HG03378 (cell line): Measurements from ENCODE around the gene ABL1.

Source experiments
- ATAC-seq: cut with Tn5 transposase; IDR thresholded peaks from one replicate; pipeline ENCODE4 v1.9.1; 2021; ENCODE audit warnings: mild to moderate bottlenecking, moderate library complexity; ENCODE audit not compliant: unreplicated experiment

ABL1 gene

DNA sequence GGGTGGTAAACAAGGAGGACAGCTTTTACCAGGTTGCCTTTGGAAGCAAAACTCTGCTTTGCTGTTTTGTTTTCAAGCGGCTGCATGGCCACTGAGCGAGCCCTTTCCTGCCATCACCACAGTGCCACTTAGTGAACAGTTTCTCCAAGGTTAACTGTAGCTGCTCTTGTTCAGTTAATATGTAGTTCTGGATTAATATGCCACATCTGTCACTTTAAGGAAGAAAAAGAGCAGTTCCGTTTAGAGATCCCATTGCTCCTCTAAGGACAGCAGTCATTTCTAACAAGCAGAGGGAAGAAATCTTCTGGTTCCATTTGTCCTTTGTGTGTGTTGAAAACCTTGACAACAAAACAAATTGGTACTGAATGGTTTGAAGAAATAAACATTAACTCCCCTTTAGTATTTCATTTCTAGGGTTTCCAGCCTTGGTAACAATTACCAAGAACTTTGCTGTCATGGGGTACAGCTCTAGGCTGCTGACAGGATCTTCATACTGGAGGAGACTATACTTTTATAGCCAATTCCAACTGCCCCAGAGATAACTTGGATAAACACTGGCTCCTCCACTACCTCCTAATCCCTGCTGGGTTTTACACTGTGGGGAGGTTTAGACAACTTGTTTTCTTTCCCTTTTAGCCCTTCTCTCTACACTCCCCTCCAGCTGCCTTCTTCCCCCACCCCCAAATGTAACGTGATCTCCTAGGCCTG is 10.3 kb upstream of the ABL1 start:
- ATAC-seq = no peak

DNA sequence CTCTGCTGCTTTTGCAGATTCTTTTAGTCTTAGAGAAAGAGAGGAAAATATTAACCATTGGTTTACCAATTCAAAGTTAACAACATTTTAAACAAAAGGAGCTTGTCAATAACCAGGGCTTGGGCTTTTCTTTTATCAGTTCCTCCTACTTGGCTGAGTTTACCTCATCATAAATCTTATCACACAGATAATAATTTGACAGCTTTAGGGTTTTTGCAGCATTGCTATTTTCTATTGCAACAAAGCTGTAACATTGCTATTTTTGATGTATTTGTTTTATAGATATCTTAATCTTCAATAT is 9.8 kb upstream of the ABL1 start:
- no peak for ATAC-seq

DNA sequence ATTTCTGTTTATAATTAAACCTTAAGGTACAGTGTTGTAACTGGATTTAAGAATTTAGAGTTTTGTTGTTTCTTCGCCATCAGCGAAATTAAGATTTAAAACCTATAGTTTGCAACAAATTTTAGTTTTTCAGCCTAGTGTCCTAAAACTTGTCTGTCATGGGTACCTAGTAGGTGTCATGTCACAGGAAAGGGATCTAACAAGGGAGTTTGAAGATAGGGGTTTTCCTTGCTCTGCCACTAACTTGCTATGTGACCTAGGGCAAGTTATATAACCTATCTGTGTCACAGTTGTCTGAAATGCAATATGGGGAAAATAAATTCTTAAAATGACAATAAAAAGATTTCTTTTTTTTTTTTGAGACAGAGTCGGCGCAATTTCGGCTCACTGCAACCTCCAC is 9.2 kb upstream of the ABL1 start:
- ATAC-seq = no peak

DNA sequence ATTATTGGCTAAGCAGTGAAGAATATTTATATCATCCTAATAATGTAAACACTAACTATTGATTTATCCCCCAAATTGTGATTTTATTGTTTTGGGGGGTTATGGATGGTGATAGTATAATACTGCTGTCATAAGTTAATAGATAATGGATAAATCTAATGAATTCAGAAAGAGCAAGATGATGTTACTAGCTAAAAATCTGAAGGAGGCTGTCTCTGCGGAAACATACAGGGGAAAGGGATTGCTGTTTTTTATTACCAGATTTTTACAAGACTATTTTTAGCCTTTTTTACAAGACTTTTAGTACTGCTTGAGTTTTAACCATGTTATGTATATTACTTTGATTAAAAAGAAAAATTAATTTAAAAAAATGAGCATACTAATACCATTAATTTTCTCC is 5.3 kb upstream of the ABL1 start:
- no peak for ATAC-seq

DNA sequence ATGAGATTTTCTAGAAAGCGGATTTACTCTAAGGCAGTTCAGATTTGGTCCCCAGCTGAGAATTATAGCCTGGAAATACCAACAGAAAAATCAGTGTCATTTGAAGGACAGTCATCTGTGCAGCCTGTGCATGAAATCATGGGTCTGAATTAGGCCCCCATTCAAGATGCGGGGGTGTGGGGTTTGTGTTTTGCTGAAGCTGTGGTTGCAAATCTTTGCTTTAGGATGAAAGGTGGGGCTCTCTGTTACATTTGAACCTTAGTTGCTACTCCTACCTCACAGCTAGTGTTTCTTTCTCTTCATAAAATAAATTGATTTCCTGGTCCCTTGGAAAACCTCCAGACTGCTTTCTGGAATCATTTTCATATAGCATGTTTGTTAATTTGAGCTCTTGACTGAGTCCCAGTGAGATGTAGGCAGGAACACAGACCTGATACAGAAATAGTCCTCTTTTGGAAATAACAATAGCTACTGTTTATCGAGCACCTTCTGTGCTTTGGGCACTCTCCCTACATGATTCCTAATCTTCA is 4.8 kb upstream of the ABL1 start:
- no peak for ATAC-seq

DNA sequence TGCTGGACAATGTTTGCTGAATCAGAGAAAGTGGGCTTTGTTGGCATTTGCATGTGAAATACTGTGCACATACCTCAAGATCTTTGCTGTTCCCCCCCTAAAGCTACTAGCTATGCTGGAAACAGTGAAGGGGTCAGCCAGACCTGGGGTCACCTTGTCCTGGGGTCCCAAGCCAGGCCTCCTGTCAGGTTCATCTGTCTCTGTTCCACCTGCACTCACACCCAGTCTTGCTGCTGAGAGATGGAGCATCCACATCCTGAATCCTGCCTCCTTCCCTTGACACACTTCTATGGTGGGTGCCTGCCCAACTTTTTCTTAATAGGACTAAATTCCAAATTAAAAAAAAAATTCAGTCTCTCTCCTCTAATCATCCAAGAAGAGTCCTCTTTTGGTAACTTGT is 4.0 kb upstream of the ABL1 start:
- ATAC-seq = no peak

DNA sequence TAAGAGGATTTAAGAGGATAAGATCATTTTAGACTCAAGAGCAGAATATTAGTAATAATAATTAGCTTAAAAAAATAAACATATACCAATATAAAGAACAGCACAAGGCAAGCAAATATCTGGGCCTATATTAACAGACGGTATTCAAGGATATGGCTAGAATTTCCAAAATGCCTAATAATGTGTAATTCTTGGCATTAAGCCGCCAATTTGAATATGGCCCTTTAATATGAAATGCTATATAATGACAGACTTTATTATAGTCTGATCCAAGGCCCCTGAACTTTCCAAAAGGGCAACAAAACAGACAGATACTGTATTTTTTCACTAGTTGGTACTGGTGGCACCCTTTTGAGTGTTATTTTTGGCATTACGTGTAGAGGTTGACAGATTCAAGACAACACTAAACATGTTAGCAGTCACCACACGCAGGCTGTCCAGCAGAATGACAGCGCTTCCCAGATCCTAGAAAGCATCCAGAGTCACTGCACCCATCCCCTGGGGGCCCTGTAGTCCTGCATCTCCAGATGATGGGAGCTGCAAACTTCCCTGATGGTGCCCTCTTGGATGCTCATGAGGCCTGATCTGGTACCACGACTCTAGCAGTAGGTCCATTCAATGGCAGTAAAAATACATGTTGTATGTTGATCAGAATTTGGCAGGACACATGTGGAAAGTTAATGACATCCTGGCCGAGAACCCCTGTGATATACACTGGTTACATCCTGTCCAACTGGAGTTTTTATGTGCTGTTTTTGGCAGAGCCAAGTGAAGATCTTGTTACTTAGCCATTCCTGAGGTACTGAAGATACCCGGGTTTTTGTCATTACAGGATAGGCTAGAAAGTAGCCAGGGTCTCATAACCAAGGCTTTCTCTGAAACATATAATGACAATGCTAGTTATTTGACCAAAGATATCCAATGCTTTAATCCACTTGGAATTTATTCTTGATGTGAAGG is 1.7 kb upstream of the ABL1 start:
- ATAC-seq = no peak

DNA sequence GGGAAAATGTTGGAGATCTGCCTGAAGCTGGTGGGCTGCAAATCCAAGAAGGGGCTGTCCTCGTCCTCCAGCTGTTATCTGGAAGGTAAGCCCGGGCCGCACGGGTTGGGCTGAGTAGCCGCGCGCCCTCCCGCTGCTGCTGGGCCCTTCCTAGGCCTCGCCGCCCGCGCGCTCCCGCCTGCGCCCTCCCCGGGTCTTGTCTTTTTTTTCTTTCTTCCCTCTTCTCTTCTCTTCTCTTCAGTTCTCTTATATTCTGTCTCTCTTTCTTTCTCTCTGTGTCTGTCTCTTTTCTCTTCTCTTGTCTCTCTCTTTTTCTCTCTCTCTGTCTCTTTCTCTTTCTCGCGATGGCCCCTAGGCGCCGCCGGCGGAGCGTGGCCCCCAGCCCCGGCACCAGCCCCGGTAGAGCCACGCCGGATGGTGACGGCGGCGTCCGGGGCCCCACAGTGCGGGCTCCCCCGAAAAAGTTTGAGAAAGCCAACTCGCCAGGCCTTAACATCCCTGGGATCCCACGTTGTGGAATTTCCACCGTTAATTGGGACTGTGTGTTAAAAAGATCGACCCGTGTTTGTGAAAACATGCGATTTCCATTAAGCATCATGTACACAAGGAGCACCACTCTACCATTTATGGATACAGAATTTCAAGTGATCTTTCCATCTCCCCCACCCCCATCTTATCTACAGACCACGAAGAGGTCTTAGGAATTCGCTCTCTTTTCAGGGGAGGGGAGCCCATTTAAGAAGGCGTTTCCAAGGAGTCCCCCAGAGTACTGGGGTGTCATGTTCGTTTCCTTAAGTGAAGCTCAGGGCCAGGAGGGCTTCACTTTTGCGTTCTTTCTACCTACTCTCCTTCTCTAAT is 616 bp downstream of the ABL1 start:
- ATAC-seq = no peak

DNA sequence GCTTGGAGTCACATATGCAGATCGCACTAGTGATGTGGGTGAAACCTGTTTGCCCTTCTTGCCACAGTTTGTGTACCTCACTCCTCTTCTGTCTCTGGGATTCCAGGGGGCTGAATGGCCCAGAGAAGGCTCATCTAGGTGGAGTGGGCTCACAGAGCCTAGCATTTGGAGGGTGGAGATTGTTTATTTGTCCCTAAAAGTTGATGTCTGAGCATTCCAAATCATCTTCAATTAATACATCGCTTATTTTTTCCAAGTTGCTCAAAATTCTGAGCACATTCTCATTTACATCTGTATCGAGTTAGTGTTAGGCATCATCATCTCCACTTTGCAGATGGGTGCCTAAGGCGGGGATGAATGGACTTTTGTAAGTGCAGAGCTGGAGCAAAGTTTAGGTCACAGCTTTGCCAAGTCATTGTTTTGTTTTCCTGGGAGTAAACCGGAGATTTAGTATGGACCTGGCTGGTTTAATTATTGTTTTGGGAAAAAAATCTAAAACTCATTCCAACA is 2.0 kb downstream of the ABL1 start:
- no peak for ATAC-seq

DNA sequence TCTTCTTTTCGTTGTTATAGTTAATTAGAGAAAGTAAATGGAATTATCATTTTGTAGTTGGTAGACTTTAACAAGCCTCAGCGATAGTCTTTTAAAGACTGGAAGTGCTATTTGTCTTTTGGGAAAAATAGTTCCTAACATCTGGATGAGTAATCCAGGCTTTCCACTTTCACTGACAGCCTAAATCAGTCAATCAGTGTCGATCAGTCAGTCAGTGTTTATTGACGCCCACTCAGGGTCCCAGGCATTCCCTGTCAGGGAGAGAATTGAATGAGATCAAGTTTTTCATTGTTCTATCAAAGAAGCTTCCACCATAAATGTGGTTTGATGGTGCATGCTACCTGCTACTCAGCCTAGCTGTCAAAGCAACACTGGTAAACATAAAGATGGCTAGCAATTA is 2.6 kb downstream of the ABL1 start:
- ATAC-seq = no peak

DNA sequence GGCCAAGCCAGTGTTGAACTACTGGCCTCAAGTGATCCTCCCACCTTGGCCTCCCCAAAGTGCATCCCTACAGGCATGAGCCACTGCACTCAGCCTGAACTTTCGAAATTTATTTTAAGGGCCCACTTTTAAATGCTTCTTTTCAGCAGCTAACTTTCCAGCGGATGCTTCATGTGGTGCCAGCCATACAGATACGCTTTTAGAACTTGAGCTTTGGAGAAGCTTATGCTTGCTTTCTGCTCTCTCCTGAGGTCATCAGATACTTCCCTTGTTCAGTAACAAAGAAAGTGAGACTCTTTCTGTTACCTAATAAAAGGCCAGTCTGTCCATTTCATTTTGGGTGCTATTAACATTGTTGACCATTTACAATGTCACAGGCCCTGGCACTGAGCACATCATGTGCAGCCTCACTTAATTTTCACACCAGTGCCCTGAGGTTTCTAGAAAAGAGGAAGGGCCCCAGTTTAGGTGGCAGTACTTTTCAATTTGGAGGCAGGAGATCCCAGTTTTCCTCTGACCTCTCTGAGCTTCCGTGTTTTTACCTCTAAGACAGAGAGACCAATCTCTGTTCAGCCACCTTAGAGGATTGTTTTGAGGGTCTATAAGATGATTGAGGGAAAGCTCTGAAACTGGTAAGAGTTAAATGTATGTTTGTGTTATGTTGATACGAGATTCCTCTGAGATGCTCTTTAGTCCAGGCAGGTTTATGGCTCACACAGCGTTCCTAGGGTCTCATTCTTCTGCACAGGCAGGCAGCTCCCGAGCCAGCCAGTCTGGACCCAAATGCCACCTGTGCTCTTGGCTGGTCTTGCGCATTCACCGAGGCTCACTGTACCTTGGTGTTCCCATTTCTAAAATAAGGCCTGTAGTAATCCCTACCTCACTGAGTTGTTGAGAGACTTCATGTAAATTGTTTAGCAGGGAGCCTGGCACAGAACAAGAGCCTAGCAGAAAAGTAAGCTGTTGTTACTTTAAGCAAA is 4.4 kb downstream of the ABL1 start:
- ATAC-seq = no peak

DNA sequence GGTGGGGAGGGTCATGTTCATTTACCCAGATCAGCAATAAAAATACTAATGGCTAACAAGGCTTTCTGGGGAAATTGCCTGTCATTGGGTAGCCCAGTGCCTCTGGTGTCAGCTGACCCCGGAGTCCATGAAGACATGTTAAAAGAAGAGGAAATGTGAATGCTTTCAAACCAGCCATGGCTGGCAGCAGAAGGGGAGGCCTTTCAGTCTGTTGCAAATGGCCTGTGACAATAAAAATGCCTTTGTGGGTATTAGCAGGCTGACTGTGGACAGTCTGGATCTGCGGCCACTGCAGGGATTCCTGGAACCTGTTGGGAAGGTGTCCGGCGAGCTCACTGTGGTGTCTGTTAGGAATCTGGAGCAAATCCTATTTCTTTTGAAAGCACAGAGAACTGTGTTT is 7.5 kb downstream of the ABL1 start:
- no peak for ATAC-seq

DNA sequence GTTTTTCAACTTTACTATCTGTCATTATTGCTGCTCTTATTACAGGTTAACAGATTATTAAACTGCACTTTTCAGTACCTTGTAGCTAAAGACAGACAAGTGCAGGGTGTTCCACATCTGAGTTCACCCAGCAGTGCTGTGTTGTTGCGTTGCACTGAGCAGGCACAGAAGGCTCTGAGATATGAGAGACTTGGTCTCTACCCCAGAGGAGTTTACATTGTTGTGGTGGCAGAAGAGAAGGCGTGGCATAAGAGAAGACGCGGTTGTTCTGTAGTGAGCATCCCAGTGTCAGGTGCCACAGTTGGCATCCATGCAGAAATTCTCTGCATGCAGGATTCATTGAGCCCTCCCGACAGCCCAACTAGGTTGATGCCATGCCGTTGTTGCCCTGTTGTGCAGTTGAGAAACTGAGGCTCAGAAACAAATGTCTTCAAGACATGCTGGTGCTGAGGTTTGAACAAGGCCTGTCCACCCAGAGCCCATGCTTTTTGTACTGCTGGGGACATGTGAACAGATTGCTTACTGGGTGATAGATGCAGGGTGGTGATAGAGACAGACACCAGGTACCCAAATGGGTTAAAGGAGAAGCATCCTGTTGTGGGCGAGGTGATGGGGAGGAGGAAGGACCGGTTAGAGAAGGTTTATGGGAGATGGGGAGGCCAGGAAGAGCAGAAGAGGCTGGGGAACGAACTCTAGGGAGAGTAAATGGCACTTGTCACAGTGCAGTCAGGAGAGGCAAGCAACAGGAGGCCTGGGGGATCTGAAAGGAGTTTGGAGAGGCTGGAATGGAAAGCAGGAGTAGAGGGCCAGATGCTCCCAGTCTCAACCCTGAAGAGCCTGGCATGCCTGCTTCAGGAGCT is 8.2 kb downstream of the ABL1 start:
- ATAC-seq = no peak

DNA sequence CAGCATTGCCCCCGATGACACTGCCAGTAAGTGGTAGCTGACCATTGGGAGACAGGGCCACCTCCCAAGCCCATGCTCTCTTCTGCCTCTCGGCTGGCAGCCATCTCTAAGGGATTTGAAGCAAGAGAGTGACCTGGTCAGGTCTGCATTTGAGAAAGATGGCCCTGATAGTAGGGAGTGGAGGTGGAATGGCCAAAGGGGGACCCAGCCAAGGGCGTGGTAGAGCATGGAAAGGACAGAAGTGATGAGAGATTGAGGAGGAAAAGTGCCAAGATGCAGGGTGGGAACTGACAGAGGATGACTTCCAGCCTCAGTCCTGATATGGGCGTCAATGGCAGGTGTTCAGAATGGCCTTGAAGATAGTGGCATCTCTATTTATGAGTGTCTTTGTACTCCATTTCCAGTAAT is 9.0 kb downstream of the ABL1 start:
- ATAC-seq = no peak

DNA sequence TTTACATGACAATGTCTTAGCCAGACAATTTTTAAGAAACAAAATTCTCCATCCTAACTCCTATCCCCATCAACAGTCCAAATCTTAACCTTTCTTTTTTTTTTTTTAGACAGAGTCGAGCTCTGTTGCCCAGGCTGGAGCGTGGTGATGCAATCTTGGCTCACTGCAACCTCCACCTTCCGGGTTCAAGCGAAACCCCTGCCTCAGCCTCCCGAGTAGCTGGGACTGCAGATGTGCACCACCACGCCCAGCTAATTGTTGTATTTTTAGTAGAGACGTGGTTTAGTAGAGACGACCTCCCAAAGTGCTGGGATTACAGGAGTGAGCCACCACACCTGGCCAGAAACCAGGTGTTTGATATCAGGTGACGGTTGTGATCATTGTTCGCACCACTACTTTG is 10.2 kb downstream of the ABL1 start:
- no peak for ATAC-seq

DNA sequence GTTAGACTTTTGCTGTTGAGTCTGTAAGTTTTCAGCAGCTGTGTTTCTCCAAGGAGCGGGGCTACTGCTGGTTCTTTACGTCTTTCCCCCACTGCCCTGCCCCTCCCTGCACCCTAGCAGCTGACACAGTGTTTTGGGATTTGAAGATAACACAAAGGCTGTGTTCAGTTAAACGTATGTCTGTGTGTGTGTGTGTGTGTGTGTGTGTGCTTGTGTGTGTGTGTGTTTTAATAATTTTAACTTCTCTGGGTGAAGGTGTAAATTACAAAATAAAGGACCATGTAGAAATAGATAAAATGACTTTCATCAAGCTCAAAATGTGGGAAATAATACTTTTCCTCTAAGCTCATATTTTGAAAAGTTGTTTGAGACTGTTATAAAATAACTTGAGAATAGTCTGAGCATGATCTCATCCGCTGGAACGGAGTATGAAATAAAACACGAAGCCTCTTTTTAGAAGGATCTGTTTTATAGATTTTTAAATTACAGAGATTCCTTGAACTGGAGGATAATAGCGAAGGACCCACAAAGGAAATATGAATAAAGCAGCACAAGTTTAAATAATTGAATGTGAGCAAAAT is 10.9 kb downstream of the ABL1 start:
- no peak for ATAC-seq

DNA sequence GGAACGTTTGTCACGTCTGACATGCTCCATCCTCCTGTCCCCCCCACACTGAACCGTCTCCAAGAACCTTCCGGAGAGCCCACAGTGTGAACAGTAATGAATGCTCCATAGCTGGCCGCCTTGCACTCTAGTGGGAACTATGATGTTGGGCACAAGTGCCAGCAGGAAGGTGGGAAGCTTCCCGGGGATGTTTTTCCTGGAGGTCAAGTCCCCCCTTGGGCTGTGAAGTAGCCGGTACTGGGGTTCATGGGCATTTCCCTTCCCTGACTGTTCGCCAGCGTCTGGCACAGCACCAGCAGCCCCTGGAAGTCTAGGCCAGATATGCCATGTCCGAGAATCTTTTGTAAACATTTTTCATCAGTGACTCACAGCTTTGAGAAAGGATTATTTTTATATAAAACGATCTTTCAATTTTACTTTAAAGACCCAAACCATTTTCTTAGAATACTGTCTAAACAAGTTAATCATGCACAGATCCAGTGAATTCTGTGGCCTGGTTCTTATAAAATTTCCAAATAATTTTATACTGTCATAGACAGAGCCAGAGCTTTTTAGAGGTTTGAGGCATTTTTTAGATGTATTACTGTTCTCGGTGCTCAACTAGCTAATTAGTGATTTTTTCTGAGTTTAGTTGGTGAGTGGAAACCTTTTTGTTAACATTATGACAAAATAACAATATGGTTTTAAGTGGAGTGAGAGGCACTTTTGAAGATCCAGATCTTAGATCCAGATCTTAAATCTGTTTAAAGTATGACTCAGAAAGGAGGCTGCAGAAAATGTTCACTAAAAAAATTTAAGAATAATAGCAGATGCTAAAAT is 11.6 kb downstream of the ABL1 start:
- no peak for ATAC-seq
